ENCODE measurements around the gene CFAP157. TPM values are rescaled to one million over a fixed set of nuclear protein-coding genes. Genes with fewer than 3 reads are reported as not detected.

CFAP157 gene
- total RNA-seq, 1 experiment from 2014 or later: not detected

DNA sequence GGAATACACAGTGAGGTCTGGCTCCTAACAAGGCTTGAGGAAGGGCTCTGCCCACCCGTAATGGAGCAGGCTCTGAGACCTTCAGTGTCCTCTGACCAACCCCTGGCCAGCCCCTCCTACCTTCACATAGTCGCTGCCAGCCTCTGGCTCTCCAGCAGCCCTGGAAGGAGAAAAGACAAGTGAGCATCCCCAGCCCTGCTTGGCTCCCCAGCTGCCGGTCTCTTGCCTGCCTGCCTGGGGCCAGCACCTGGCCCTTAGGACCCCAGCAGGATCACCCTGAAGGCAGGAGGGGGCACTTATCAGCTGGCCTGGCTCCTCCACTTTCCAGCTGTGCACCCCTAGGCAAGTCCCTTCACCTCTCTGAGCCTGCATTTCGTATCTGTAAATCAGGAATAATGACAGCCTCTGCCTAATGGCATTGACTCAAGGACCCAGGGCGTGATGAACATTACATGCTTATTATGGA is 54.7 kb downstream of the CFAP157 start:
- DNase-seq (ENCODE audit: low spot score): no peak

DNA sequence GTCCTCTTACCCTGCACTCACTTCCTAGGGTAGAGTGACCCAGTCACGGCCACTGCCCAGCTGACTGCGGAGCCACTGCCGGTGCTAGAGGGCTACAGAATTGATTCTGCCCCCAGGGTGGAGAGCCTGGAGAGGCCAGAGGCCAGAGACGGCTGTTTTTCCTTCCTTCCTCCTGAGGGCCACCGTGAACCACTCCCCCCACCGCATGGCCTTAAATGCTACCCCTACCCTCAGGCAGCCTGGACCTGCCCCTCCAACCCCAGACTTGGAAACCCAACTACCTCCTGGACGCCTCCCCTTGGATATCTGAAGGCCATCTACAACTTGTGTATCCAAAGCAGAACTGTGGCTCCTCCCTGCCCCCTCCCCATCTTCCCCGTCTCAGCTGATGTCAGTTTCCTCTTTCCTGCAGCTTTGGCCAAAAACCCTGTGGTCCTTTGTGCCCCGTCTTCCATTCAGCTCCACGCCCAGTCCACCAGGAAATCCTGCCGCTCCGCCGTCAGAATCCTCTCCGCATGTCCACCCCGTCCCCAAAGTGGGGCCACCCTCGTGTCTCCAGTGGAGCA is 55.4 kb downstream of the CFAP157 start:
- no peak for DNase-seq (ENCODE audit: low spot score)

DNA sequence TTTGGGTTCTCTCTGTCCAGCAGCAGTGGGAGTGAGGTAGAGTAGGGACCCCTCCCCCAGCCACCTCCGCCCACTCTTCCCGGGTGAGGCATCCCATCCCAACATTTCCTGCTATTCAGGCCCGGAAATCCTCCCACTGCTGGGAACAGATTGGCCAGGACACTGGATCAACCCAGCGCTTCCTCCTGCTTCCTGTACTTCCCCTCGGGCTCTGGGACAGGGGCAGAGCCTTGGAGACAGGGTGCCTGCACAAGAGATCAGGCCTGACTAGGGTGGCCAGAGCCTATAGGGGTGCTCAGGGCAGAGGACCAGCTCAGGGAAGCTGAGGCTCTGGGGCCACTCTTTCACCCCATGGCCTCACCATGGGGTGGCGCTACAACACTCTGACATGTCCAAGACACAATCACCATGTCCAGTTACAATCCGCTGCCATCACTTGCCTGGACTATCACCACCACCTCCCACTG is 57.2 kb downstream of the CFAP157 start:
- peak; percentile 29 for DNase-seq (ENCODE audit: low spot score)

DNA sequence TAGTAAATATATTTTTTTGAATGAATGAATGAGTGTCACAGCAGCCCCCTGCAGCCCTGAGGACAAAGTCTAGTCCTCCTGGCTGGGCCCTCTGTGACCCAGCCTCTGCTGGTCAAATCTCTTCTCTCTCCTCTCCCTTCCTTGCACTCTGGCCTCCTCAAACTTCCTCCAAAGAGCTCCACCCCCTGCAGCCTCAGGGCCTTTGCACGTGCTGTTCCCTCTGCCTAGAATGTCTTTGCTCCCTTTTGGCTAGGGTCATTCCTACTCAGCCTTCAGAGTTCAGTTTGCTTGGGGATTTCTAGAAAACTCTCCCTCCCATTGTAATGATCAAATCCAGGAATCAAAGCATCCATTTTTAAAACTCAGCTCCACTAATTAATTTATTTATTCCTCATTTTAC is 58.6 kb downstream of the CFAP157 start:
- no peak for DNase-seq (ENCODE audit: low spot score)

Other genes with a start within 250 kb of the CFAP157 start
- gene STXBP1, start 94.7 kb upstream of the CFAP157 start, total RNA-seq (2014; rRNA removed; shearing (Covaris generic)): 20.8 and 63.2 TPM in 2 replicates
- 43.8 and 55.8 TPM in 2 replicates for gene PTRH1, start 8.7 kb downstream of the CFAP157 start, total RNA-seq (2014; rRNA removed; shearing (Covaris generic))
- gene TTC16, start 9.1 kb downstream of the CFAP157 start, total RNA-seq (2014; rRNA removed; shearing (Covaris generic)): 0.05 and 0.07 TPM in 2 replicates
- 12.7 and 16.3 TPM in 2 replicates for gene TOR2A, start 28.3 kb downstream of the CFAP157 start, total RNA-seq (2014; rRNA removed; shearing (Covaris generic))
- 1.7 and 2.1 TPM in 2 replicates for gene SH2D3C, start 71.7 kb downstream of the CFAP157 start, total RNA-seq (2014; rRNA removed; shearing (Covaris generic))
- 36.9 and 61.3 TPM in 2 replicates for gene CDK9, start 79.0 kb downstream of the CFAP157 start, total RNA-seq (2014; rRNA removed; shearing (Covaris generic))
- gene FPGS, start 95.9 kb downstream of the CFAP157 start, total RNA-seq (2014; rRNA removed; shearing (Covaris generic)): 146 and 147 TPM in 2 replicates
- gene ENG, start 147.7 kb downstream of the CFAP157 start, total RNA-seq (2014; rRNA removed; shearing (Covaris generic)): 35.4 and 49.5 TPM in 2 replicates
- gene AK1, start 170.7 kb downstream of the CFAP157 start, total RNA-seq (2014; rRNA removed; shearing (Covaris generic)): 151 and 173 TPM in 2 replicates
- gene ST6GALNAC6, start 192.6 kb downstream of the CFAP157 start, total RNA-seq (2014; rRNA removed; shearing (Covaris generic)): 40.6 and 61.6 TPM in 2 replicates
- gene ST6GALNAC4, start 210.1 kb downstream of the CFAP157 start, total RNA-seq (2014; rRNA removed; shearing (Covaris generic)): 32.7 and 38.3 TPM in 2 replicates
- 1.6 and 3.4 TPM in 2 replicates for gene PIP5KL1, start 223.8 kb downstream of the CFAP157 start, total RNA-seq (2014; rRNA removed; shearing (Covaris generic))
- 49.7 and 50.5 TPM in 2 replicates for gene DPM2, start 230.9 kb downstream of the CFAP157 start, total RNA-seq (2014; rRNA removed; shearing (Covaris generic))